GM13976 (cell line): ENCODE measurements around the gene TSHZ2.
"Not testable (repeated sequence)": the region's sequence is repeated elsewhere in the genome, so short reads cannot be mapped to it uniquely, and the experiment has no call there.

Experiments
- DNase-seq: peaks from one replicate; pipeline ENCODE4 v3.0.0; 2012; ENCODE audit warnings: low spot score
- in situ Hi-C: fragments of 300-500 bp; cut with MboI; formaldehyde crosslinking; loops from one replicate; pipeline ENCODE4 v1.12.0; 2022; ENCODE audit warnings: low sequenced_read_pairs, mixed read lengths, inconsistent platforms; ENCODE audit not compliant: unreplicated experiment
- TF ChIP-seq, protein P1 (sequence below): IDR thresholded peaks from 2 replicates; pipeline ENCODE4 v1.5.1; 2012; ENCODE audit warnings: borderline replicate concordance, mild to moderate bottlenecking; ENCODE audit not compliant: insufficient read depth; ENCODE audit errors: extremely low read depth, missing control alignments, control extremely low read depth

The TSHZ2 gene

DNA sequence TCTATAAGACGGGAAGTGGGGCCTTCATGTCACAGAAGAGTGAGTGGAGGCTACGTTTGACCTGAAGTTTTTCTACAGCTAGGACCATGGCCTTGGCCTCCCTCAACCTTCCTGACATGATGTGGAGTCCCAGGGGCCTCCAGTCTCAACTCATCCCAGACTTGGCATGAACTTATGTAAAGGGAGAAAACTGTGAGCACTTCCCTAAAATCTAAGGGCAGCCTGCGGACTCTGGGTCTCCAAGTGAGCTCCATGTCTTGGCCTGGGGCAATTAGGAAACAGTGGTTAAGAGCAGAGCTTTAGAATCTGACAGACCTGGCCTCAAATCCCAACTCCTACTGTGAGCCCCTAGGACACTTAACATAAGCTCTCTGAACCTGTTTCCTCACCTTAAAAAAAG, 439.0 kb downstream of the TSHZ2 start:
- in situ Hi-C loops, result loop anchor here (10.0 to 25.0 kb wide), 3 partner anchors 126 to 651 kb away; partner anchors contain the start of gene BCAS1
- DNase-seq, result no peak
- TF ChIP-seq, protein P1, sequence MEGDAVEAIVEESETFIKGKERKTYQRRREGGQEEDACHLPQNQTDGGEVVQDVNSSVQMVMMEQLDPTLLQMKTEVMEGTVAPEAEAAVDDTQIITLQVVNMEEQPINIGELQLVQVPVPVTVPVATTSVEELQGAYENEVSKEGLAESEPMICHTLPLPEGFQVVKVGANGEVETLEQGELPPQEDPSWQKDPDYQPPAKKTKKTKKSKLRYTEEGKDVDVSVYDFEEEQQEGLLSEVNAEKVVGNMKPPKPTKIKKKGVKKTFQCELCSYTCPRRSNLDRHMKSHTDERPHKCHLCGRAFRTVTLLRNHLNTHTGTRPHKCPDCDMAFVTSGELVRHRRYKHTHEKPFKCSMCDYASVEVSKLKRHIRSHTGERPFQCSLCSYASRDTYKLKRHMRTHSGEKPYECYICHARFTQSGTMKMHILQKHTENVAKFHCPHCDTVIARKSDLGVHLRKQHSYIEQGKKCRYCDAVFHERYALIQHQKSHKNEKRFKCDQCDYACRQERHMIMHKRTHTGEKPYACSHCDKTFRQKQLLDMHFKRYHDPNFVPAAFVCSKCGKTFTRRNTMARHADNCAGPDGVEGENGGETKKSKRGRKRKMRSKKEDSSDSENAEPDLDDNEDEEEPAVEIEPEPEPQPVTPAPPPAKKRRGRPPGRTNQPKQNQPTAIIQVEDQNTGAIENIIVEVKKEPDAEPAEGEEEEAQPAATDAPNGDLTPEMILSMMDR, result no peak

GRCh38 chr20:53411891-53412290, 439.7 kb downstream of the TSHZ2 start:
- TF ChIP-seq, protein P1, result no peak
- no peak for DNase-seq
- in situ Hi-C loops, result loop anchor here (10.0 to 25.0 kb wide), 3 partner anchors 125 to 650 kb away; partner anchors contain the start of gene BCAS1

- no peak for DNase-seq
- in situ Hi-C loops, result loop anchor here (10.0 to 25.0 kb wide), 3 partner anchors 125 to 650 kb away; partner anchors contain the start of gene BCAS1
- TF ChIP-seq, protein P1, result no peak
Observed at GRCh38 chr20:53412577-53413185, 440.5 kb downstream of the TSHZ2 start.

DNA sequence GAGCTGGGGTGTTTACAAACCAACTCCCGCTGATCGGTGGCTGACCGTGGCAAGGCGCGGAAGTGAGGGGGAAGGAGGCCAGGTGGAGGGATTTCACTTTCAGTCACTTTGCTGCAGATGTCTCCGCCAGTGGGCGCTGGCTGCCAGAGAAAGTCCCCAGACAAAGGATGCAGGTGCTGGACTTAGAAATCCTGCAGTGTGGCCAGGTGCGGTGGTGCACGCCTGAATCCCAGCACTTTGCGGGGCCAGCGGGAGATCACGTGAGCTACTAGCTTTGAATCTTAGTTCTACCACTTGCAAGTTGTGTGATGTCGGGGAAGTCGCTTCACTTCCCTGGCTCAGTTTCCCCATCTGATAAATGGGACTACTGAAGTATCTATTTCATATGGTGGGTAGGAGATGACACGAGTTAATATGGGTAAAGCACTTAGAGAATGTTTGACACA, 441.1 kb downstream of the TSHZ2 start:
- in situ Hi-C loops, result loop anchor here (10.0 to 25.0 kb wide), 3 partner anchors 124 to 649 kb away; partner anchors contain the start of gene BCAS1
- TF ChIP-seq, protein P1, result peak; percentile 82
- peak; percentile 85 for DNase-seq

DNA sequence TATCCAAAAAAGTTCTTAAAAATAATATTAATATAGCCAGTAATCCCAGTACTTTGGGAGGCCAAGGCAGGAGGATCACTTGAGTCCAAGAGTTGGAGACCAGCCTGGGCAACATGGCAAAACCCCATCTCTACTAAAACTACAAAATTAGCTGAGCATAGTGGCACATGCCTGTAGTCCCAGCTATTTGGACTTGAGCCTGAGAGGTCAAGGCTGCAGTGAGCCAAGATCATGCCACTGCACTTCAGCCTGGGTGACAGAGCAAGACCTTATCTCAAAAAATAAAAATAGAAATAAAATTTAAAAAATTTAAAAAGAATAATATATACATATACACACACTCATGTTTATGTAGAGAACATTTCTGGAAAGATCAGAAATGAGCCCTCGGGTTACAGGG, 441.7 kb downstream of the TSHZ2 start:
- DNase-seq, result not testable (repeated sequence)
- in situ Hi-C loops, result loop anchor here (10.0 to 25.0 kb wide), 3 partner anchors 123 to 648 kb away; partner anchors contain the start of gene BCAS1

GRCh38 chr20:53419693-53420460, 447.7 kb downstream of the TSHZ2 start:
- TF ChIP-seq, protein P1, result no peak
- DNase-seq, result no peak
- in situ Hi-C loops, result loop anchor here (10.0 to 25.0 kb wide), 3 partner anchors 117 to 642 kb away; partner anchors contain the start of gene BCAS1
